ENCODE measurements around the gene ZNF791.
"Not testable (repeated sequence)": the region's sequence is repeated elsewhere in the genome, so short reads cannot be mapped to it uniquely, and the experiment has no call there.

The ZNF791 gene

GRCh38 chr19:12668346-12668745 is 57.6 kb downstream of the ZNF791 start:
- no peak for DNase-seq

GRCh38 chr19:12668932-12669269 is 58.2 kb downstream of the ZNF791 start:
- no peak for DNase-seq

DNA sequence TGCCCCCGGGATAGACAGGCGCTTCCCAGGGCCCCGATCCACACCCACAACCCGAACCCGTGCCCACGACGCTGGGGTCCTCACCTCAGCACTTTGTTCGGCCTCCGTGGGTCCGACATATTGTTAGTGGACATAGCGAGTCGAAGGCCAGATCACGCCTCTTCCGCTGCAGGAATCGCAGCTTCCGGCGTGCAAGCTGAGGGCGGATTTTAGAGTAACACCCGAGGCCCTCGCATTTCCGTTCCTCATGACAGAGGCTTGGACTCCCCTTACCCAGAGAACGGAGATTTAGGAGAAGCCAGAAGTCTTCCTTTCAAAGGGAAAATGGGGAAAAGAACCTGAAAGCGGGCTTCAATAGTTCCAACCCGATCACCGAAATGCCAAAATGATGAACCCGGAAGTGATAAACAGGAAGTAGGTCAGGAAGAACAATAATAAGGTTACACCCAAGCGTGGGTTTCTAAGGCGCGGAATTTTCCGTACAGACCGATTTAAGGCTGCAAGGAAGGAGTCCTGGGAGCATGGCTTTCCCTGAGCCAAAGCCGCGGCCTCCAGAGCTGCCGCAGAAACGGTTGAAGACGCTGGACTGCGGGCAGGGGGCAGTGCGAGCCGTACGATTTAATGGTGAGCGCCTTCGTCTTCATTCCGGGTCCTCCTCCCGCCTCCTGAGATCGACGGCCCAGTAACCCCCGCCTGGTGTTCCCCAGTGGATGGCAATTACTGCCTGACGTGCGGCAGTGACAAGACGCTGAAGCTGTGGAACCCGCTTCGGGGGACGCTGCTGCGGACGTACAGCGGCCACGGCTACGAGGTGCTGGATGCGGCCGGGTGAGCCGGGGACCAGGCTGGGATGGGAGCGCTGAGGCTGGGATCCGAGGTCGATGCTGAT is 58.8 kb downstream of the ZNF791 start:
- DNase-seq, result peak; percentile 47

DNA sequence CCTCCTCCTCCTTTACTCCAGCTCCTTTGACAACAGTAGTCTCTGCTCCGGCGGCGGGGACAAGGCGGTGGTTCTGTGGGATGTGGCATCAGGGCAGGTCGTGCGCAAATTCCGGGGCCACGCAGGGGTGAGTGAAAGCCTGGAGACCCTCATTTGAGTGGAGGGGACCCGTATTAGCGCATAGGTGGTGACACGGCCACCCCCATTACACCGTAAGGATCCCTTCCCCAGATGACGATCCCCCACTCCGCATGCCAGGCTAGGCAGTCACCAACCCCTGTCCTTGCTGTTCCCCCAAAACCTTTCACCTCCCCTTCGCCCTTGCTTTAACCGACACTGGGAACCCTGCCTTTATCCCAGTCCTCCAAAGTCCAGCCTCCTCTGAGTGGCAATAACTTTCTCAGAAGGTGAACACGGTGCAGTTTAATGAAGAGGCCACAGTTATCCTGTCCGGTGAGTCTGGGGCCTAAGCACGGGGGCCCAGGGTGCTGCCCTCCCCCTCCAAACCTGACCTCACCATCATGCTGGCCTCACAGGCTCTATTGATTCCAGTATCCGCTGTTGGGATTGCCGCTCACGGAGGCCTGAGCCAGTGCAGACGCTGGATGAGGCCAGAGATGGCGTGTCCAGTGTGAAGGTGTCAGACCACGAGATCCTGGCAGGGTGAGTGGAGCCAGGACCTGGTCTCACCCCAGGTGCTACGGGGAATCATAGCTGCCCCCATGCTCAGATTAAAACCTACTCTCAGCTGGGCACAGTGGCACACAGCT is 59.6 kb downstream of the ZNF791 start:
- no peak for DNase-seq

DNA sequence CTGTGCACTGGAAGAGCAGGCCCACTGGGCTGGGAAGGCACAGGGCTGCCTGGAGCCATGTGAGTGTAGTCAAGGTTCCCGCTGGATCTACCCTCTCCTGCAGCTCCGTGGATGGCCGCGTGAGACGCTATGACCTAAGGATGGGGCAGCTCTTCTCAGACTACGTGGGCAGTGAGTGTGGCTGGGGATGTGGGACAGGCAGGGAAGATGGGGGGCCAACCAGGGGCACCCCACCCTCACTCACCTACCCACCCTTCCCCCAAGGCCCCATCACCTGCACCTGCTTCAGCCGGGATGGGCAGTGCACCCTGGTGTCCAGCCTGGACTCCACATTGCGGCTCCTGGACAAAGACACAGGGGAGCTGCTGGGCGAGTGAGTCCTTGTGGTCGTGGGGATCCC is 62.0 kb downstream of the ZNF791 start:
- no peak for DNase-seq

DNA sequence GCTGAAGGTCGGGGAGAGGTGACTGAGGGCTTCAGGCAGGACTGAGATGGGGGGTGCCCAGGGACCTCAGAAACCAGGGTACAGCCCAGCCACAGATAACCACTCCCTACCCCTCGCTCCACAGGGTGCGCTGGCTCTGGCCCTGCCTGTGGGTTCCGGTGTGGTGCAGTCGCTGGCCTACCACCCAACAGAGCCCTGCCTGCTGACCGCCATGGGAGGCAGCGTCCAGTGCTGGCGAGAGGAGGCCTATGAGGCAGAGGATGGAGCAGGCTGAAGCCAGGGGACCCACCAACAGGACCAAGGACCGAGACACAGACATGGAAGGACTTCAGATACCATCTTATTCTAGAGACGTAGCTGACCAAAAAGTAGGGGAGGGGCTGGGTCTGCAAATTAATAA is 64.7 kb downstream of the ZNF791 start:
- no peak for DNase-seq

DNA sequence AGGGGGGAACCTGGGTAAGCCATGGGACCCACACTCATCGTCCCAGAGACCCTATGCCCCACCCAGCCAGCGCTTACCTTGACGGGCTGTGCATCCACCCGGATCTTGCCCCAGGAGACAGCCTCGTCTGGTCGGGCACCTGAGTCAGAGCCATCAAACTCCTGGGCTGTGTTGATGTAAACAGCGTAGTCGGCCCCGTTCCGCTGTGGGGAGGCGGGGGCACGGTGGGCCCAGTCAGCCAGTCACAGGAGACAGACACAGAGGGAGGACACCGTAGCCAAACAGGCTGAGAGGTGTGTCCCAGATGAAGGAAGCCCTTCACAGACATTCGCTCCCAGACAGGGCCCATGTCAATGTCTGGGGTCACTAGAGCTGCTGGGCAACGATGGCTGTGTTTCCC is 65.2 kb downstream of the ZNF791 start:
- no peak for DNase-seq

GRCh38 chr19:12676384-12676792 is 65.7 kb downstream of the ZNF791 start:
- DNase-seq, result peak; percentile 23

GRCh38 chr19:12676928-12677327 is 66.2 kb downstream of the ZNF791 start:
- DNase-seq, result no peak

DNA sequence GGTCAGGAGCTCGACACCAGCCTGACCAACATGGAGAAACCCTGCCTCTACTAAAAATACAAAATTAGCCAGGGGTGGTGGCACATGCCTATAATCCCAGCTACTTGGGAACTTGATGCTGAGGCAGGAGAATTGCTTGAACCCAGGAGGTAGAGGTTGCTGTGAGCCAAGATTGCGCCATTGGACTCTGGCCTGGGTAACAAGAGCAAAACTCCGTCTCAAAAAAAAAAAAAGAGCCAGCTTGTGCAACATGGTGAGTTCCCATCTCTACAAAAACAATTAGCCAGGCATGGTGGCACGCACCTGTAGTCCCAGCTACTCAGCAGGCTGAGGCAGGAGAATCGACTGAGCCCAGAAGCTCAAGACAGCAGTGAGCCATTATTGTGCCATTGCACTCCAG is 67.3 kb downstream of the ZNF791 start:
- not testable (repeated sequence) for DNase-seq

DNA sequence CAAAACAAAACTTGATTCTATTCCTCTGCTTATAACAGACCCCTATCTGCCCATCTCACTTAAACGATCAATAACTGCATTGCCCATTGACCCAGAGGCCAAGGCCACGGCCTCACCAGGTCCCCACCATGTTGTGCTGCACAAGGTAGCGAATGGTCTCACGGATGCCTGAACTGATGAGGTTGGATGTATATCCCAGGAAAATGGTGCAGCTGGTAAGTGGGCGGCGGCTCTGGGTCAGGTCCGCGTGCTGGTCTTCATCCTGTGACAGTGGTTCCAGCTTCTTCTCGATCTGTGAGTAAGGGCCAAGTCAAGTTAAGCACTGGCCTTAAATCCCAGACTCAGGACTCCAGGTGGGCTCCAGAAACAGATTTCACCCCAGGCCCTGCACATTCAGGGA is 69.3 kb downstream of the ZNF791 start:
- DNase-seq, result no peak

- DNase-seq, result peak; percentile 86
Measured at GRCh38 chr19:12681074-12681987, 70.6 kb downstream of the ZNF791 start, which contains the start of gene DHPS. DHPS (minus strand) TSS chr19:12681880; CDS start chr19:12681766, 114 bp downstream.
